OCI-LY3 (cell line): ENCODE results near the gene KBTBD3.
"Not testable (repeated sequence)": the region's sequence is repeated elsewhere in the genome, so short reads cannot be mapped to it uniquely, and the experiment has no call there.

ENCODE experiments used
- H2AFZ ChIP-seq: fragments of 200-600, 300-600 bp; shearing (Covaris generic); 2 replicates; pipeline ENCODE4 v1.6.0; 2014; ENCODE audit warnings: antibody characterized with exemption, low read depth, low read length
- H3K27ac ChIP-seq: fragments of 200-600, 300-600 bp; sonication (generic); 2 replicates; pipeline ENCODE4 v1.5.1; 2014; ENCODE audit warnings: mild to moderate bottlenecking, low read length, moderate library complexity, mixed read lengths
- H3K27me3 ChIP-seq: fragments of 200-600, 300-600 bp; sonication (generic); 2 replicates; pipeline ENCODE4 v1.6.1; 2014; ENCODE audit warnings: low read depth, low read length, mixed read lengths
- H3K36me3 ChIP-seq: fragments of 200-600, 300-600 bp; sonication (generic); replicated peaks from 2 replicates; pipeline ENCODE3; 2014; ENCODE audit warnings: low read depth, low read length, mixed read lengths
- H3K4me1 ChIP-seq: fragments of 300-600, 200-600 bp; sonication (generic); 2 replicates; pipeline ENCODE4 v1.6.1; 2014; ENCODE audit warnings: low read length, mixed read lengths
- H3K4me2 ChIP-seq: fragments of 200-600, 300-600 bp; sonication (generic); 2 replicates; pipeline ENCODE4 v1.6.1; 2014; ENCODE audit warnings: low read length, mixed read lengths
- H3K4me3 ChIP-seq: fragments of 300-600, 200-600 bp; sonication (generic); 2 replicates; pipeline ENCODE4 v1.5.1; 2014; ENCODE audit warnings: antibody characterized with exemption, mild to moderate bottlenecking, low read length, moderate library complexity
- H3K79me2 ChIP-seq: fragments of 300-600, 200-600 bp; shearing (Covaris generic); 2 replicates; pipeline ENCODE4 v1.6.1; 2014; ENCODE audit warnings: mild to moderate bottlenecking, low read length, mixed read lengths
- H3K9ac ChIP-seq: fragments of 300-600, 200-600 bp; shearing (Covaris generic); 2 replicates; pipeline ENCODE4 v1.6.0; 2014; ENCODE audit warnings: mild to moderate bottlenecking, low read length, moderate library complexity
- H3K9me3 ChIP-seq: fragments of 200-600, 300-600 bp; shearing (Covaris generic); 2 replicates; pipeline ENCODE4 v1.6.1; 2014; ENCODE audit warnings: low read length, mixed read lengths; ENCODE audit not compliant: insufficient read depth
- H4K20me1 ChIP-seq: fragments of 200-600, 300-600 bp; sonication (generic); 2 replicates; pipeline ENCODE4 v1.6.1; 2016; ENCODE audit warnings: low read length, mixed read lengths; ENCODE audit not compliant: insufficient read depth
- EZH2phosphoT487 ChIP-seq: fragments of 200-600 bp; shearing (Covaris generic); IDR thresholded peaks from 2 replicates; pipeline ENCODE4 v1.6.1; 2018; ENCODE audit warnings: antibody characterized with exemption, mixed run types, low read depth
- TF ChIP-seq, protein P1 (sequence below): fragments of 200-600, 300-600 bp; sonication (generic); IDR thresholded peaks from 2 replicates; pipeline ENCODE4 v1.5.1; 2014; ENCODE audit warnings: antibody characterized with exemption, low read length, low read depth

KBTBD3 gene

DNA sequence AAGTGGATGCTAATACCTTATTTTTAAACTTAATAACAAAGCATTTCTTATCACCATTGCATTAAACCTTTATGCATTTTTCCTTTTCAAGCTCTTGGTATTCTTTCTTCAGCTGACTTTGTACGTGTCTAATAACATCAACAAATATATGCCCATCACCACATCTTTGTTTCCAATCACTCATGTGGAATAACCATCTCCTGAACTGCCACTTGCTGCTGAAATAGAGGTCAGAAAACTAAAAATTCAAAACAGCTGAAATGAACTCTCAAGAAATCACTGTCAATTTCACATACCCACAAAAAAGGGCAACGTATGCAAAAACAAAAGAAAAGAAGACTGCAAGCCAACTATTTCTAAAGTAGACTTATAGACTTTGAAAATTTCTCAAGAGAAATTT is 62.5 kb downstream of the KBTBD3 start:
- no peak overlapping the region for H3K4me2 ChIP-seq

DNA sequence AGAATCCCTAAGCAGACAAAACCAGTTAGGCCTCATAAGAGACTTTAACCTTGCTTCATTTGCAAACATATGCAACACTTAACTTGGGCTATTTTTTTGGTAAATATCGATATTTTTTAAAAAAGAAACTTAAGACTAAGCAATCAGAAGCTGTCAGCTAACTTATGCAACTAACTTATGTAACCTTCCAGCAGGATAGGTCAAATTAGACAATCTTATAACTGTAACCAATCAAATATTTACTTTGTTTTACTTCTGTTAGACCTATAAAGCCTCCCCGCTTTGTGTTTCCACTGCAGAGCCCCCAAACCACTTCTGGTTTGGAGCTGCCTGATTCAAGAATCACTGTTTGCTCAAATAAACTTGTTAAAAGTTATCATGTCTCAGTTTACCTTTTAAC is 63.1 kb downstream of the KBTBD3 start:
- no peaks in the 10 kb centered on the region for H3K9me3 ChIP-seq
- H3K27ac ChIP-seq = no peak overlapping the region
- no peaks in the 10 kb centered on the region for H3K4me1 ChIP-seq
- no peak overlapping the region for H3K4me3 ChIP-seq
- H3K27me3 ChIP-seq = no peaks in the 10 kb centered on the region
- H3K4me2 ChIP-seq = no peak overlapping the region
- H4K20me1 ChIP-seq = peaks cover 3% of the 10 kb centered on the region; the same call in 1 of the 2 replicates
- H2AFZ ChIP-seq = no peak overlapping the region
- H3K36me3 ChIP-seq = peaks cover 14% of the 10 kb centered on the region
- H3K9ac ChIP-seq = no peak overlapping the region
- TF ChIP-seq, protein P1, sequence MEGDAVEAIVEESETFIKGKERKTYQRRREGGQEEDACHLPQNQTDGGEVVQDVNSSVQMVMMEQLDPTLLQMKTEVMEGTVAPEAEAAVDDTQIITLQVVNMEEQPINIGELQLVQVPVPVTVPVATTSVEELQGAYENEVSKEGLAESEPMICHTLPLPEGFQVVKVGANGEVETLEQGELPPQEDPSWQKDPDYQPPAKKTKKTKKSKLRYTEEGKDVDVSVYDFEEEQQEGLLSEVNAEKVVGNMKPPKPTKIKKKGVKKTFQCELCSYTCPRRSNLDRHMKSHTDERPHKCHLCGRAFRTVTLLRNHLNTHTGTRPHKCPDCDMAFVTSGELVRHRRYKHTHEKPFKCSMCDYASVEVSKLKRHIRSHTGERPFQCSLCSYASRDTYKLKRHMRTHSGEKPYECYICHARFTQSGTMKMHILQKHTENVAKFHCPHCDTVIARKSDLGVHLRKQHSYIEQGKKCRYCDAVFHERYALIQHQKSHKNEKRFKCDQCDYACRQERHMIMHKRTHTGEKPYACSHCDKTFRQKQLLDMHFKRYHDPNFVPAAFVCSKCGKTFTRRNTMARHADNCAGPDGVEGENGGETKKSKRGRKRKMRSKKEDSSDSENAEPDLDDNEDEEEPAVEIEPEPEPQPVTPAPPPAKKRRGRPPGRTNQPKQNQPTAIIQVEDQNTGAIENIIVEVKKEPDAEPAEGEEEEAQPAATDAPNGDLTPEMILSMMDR = no peak
- TF ChIP-seq EZH2phosphoT487 = no peak
- peaks cover 61% of the 10 kb centered on the region for H3K79me2 ChIP-seq

More for the DNA sequence above, 62.5 kb downstream of the KBTBD3 start:
- TF ChIP-seq, protein P1 = no peak
- no peak for TF ChIP-seq EZH2phosphoT487
- Histone ChIP-seq H3K4me3 (no peak overlapping the region), H4K20me1 (peaks cover 3% of the 10 kb centered on the region; the same call in 1 of the 2 replicates), H3K36me3 (peaks cover 9% of the 10 kb centered on the region), H3K27me3 (no peaks in the 10 kb centered on the region), H3K4me1 (peaks cover 3% of the 10 kb centered on the region; the same call in 1 of the 2 replicates), H3K9me3 (no peaks in the 10 kb centered on the region), H2AFZ (no peak overlapping the region), H3K27ac (no peak overlapping the region), H3K9ac (no peak overlapping the region), H3K79me2 (peaks cover 63% of the 10 kb centered on the region)

DNA sequence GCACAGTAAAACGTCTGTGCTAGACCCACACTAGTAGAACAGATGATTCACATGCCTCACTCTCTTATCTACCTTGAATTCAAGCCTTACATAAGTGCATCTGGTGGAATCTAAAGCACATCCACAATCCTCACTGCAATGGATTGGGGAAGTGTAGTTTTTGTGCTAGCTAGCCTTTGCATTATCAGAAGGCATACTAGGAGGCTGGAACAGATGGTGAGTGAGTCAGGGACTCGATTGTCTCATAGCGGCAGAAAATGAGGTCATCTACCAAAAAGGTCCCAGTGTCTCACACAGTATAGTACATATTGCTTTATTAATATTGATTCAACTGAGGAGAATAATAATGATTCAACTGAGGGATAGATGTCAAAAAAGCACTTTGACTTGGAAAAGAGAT is 64.4 kb downstream of the KBTBD3 start:
- peaks cover 50% of the 10 kb centered on the region for H3K79me2 ChIP-seq
- no peak overlapping the region for H3K9ac ChIP-seq
- H4K20me1 ChIP-seq = no peaks in the 10 kb centered on the region
- H3K27ac ChIP-seq = no peak overlapping the region
- peaks cover 21% of the 10 kb centered on the region for H3K36me3 ChIP-seq
- no peak overlapping the region for H3K4me3 ChIP-seq
- H3K9me3 ChIP-seq = no peaks in the 10 kb centered on the region
- H3K4me2 ChIP-seq = no peak overlapping the region
- H3K27me3 ChIP-seq = no peaks in the 10 kb centered on the region
- H3K4me1 ChIP-seq = no peaks in the 10 kb centered on the region
- H2AFZ ChIP-seq = no peak overlapping the region
- TF ChIP-seq EZH2phosphoT487 = no peak
- TF ChIP-seq, protein P1 = no peak

DNA sequence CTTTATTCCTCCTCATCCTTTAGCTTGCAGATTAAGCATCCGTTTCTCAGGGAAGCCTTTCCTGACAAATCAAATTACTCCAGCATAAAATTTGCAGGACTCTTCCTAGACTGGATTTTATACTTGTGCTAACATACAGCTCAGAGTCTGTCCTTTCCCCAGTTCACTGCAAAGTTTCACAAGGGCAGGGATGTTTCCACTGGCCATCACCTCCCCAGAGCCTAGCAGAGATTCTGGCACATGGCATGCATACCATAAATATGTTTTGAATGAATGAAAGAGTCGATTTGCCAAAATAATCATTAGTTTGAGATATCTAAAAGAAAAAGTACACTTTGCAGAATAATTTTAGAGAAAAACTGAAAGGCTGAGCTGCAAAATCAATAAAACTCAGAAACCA is 65.7 kb downstream of the KBTBD3 start:
- Histone ChIP-seq H3K27me3 (no peaks in the 10 kb centered on the region), H3K36me3 (peaks cover 21% of the 10 kb centered on the region), H3K9ac (no peak overlapping the region), H3K9me3 (no peaks in the 10 kb centered on the region), H4K20me1 (no peaks in the 10 kb centered on the region), H3K4me2 (no peak overlapping the region), H3K79me2 (peaks cover 39% of the 10 kb centered on the region), H2AFZ (no peak overlapping the region), H3K4me1 (no peaks in the 10 kb centered on the region), H3K27ac (no peak overlapping the region), H3K4me3 (no peak overlapping the region)
- TF ChIP-seq, protein P1 = no peak
- TF ChIP-seq EZH2phosphoT487 = no peak

DNA sequence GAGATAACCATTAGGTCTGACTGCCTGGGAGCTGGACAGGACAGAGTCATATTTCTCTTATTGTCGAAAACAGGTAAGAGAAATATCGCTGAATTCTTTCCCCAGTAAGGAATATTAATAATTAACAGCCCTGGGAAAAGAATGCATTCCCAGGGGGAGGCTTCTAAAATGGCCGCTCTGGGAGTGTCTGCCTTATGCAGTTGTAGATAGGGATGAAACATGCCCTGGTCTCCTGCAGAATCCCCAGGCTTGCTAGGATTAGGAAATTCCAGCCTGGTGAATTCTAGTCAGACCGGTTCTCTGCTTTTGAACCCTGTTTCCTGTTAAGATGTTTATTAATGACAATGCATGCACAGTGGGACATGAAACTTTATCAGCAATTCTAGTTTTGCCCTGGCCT is 74.1 kb downstream of the KBTBD3 start:
- peaks cover 12% of the 10 kb centered on the region for H3K4me1 ChIP-seq
- not testable (repeated sequence) for H3K9ac ChIP-seq, H3K9me3 ChIP-seq, H3K4me3 ChIP-seq, H3K79me2 ChIP-seq, H3K4me2 ChIP-seq, H4K20me1 ChIP-seq, H3K27ac ChIP-seq, H2AFZ ChIP-seq, H3K27me3 ChIP-seq
- peaks cover 23% of the 10 kb centered on the region for H3K36me3 ChIP-seq
